HG02678 (cell line): ENCODE results near the gene ETNPPL.
"Not testable (repeated sequence)": the region's sequence is repeated elsewhere in the genome, so short reads cannot be mapped to it uniquely, and the experiment has no call there.

Source experiments
- ATAC-seq: cut with Tn5 transposase; IDR thresholded peaks from one replicate; pipeline ENCODE4 v1.9.1; 2021; ENCODE audit warnings: mild to moderate bottlenecking, moderate library complexity; ENCODE audit not compliant: unreplicated experiment

ETNPPL gene

GRCh38 chr4:108763226-108763593 lies 357 bp upstream of the ETNPPL start:
- ATAC-seq = peak; percentile 7

- no peak for ATAC-seq
These were observed 4.4 kb downstream of the ETNPPL start for GRCh38 chr4:108758498-108758897.

- no peak for ATAC-seq
These were observed 8.5 kb downstream of the ETNPPL start for GRCh38 chr4:108754327-108754726.

- ATAC-seq = no peak
These were observed 11.5 kb downstream of the ETNPPL start for GRCh38 chr4:108751321-108751720.

GRCh38 chr4:108749119-108749518 lies 13.7 kb downstream of the ETNPPL start:
- no peak for ATAC-seq

GRCh38 chr4:108746511-108746910 lies 16.3 kb downstream of the ETNPPL start:
- no peak for ATAC-seq

GRCh38 chr4:108744307-108744706 lies 18.5 kb downstream of the ETNPPL start:
- ATAC-seq = no peak

GRCh38 chr4:108742451-108743420 lies 20.1 kb downstream of the ETNPPL start:
- ATAC-seq = no peak

GRCh38 chr4:108738003-108738706 lies 24.7 kb downstream of the ETNPPL start:
- no peak for ATAC-seq

- ATAC-seq = no peak
These were observed 31.8 kb downstream of the ETNPPL start for GRCh38 chr4:108731006-108731405.

- ATAC-seq = no peak
These were observed 32.3 kb downstream of the ETNPPL start for GRCh38 chr4:108730579-108730978.

GRCh38 chr4:108729731-108730130 lies 33.1 kb downstream of the ETNPPL start:
- ATAC-seq = no peak

GRCh38 chr4:108725457-108725856 lies 37.4 kb downstream of the ETNPPL start:
- ATAC-seq = no peak

- no peak for ATAC-seq
These were observed 45.5 kb downstream of the ETNPPL start for GRCh38 chr4:108717386-108717785.

- no peak for ATAC-seq
These were observed 46.5 kb downstream of the ETNPPL start for GRCh38 chr4:108716340-108716739.

GRCh38 chr4:108714880-108715279 lies 48.0 kb downstream of the ETNPPL start:
- ATAC-seq = no peak

GRCh38 chr4:108710578-108710977 lies 52.3 kb downstream of the ETNPPL start:
- ATAC-seq = not testable (repeated sequence)

GRCh38 chr4:108709722-108710121 lies 53.1 kb downstream of the ETNPPL start:
- ATAC-seq = no peak

- ATAC-seq = no peak
These were observed 53.6 kb downstream of the ETNPPL start for GRCh38 chr4:108709234-108709633.

- ATAC-seq = no peak
These were observed 56.6 kb downstream of the ETNPPL start for GRCh38 chr4:108706289-108706688.

GRCh38 chr4:108703966-108704365 lies 58.9 kb downstream of the ETNPPL start:
- ATAC-seq = no peak

GRCh38 chr4:108703370-108703769 lies 59.5 kb downstream of the ETNPPL start:
- no peak for ATAC-seq
